Embryonic facial prominence (tissue), 1 donor: ENCODE data around the gene DEF6.

Experiments
- DNase-seq: peaks from one replicate; pipeline ENCODE4 v3.0.0-alpha.2; 2016; ENCODE audit errors: extremely low spot score

DEF6 gene

GRCh38 chr6:35343092-35343834 lies 45.6 kb downstream of the DEF6 start:
- DNase-seq, result peak; percentile 6

GRCh38 chr6:35343835-35344550 lies 46.4 kb downstream of the DEF6 start:
- peak; percentile 4 for DNase-seq

GRCh38 chr6:35351422-35351821 lies 53.8 kb downstream of the DEF6 start:
- DNase-seq, result no peak

GRCh38 chr6:35352735-35353134 lies 55.1 kb downstream of the DEF6 start:
- DNase-seq, result no peak

GRCh38 chr6:35354361-35355135 lies 56.9 kb downstream of the DEF6 start:
- DNase-seq, result no peak

GRCh38 chr6:35356391-35356790 lies 58.8 kb downstream of the DEF6 start:
- no peak for DNase-seq

- DNase-seq, result no peak
These were observed 60.1 kb downstream of the DEF6 start for GRCh38 chr6:35357677-35358076.

GRCh38 chr6:35358086-35358485 lies 60.5 kb downstream of the DEF6 start:
- DNase-seq, result no peak

GRCh38 chr6:35359346-35359743 lies 61.7 kb downstream of the DEF6 start:
- DNase-seq, result no peak

GRCh38 chr6:35359744-35360348 lies 62.2 kb downstream of the DEF6 start:
- no peak for DNase-seq

GRCh38 chr6:35360349-35361138 lies 62.9 kb downstream of the DEF6 start:
- DNase-seq, result no peak

- DNase-seq, result no peak
These were observed 64.6 kb downstream of the DEF6 start for GRCh38 chr6:35362200-35362599.

- no peak for DNase-seq
These were observed 65.7 kb downstream of the DEF6 start for GRCh38 chr6:35363293-35363750.

GRCh38 chr6:35365594-35366203 lies 68.1 kb downstream of the DEF6 start:
- no peak for DNase-seq

GRCh38 chr6:35366204-35366596 lies 68.6 kb downstream of the DEF6 start:
- no peak for DNase-seq

GRCh38 chr6:35367646-35368037 lies 70.0 kb downstream of the DEF6 start:
- DNase-seq, result no peak

- no peak for DNase-seq
These were observed 70.6 kb downstream of the DEF6 start for GRCh38 chr6:35368038-35368887.

GRCh38 chr6:35370124-35370741 lies 72.6 kb downstream of the DEF6 start:
- no peak for DNase-seq

GRCh38 chr6:35370785-35371493 lies 73.3 kb downstream of the DEF6 start:
- no peak for DNase-seq
